Astrocyte of the hippocampus (primary cell): ENCODE results near the gene ENHO.

Experiments used
- DNase-seq: peaks from one replicate; pipeline ENCODE4 v3.0.0; 2011; ENCODE audit warnings: low read depth, low spot score

Gene ENHO

GRCh38 chr9:34555936-34556525 is 33.2 kb upstream of the ENHO start:
- no peak for DNase-seq

- DNase-seq: no peak
Measured at GRCh38 chr9:34555500-34555899, 32.7 kb upstream of the ENHO start.

GRCh38 chr9:34555002-34555348 is 32.2 kb upstream of the ENHO start:
- DNase-seq: peak; percentile 36

GRCh38 chr9:34554211-34555001 is 31.6 kb upstream of the ENHO start:
- DNase-seq: no peak

GRCh38 chr9:34553511-34554021 is 30.8 kb upstream of the ENHO start:
- no peak for DNase-seq

GRCh38 chr9:34552986-34553385 is 30.2 kb upstream of the ENHO start:
- DNase-seq: no peak

GRCh38 chr9:34552606-34552981 is 29.8 kb upstream of the ENHO start:
- no peak for DNase-seq

GRCh38 chr9:34551751-34552605 is 29.2 kb upstream of the ENHO start:
- DNase-seq: no peak

- no peak for DNase-seq
Measured at GRCh38 chr9:34550681-34551270, 28.0 kb upstream of the ENHO start.

GRCh38 chr9:34550016-34550680 is 27.4 kb upstream of the ENHO start:
- DNase-seq: no peak

GRCh38 chr9:34549407-34549732 is 26.6 kb upstream of the ENHO start:
- DNase-seq: no peak

- peak; percentile 81 for DNase-seq
Measured at GRCh38 chr9:34547960-34548611, 25.3 kb upstream of the ENHO start.

GRCh38 chr9:34546834-34547827 is 24.3 kb upstream of the ENHO start:
- DNase-seq: peak; percentile 90

GRCh38 chr9:34546102-34546833 is 23.5 kb upstream of the ENHO start:
- no peak for DNase-seq

GRCh38 chr9:34545497-34545896 is 22.7 kb upstream of the ENHO start:
- no peak for DNase-seq

- DNase-seq: no peak
Measured at GRCh38 chr9:34544035-34544434, 21.2 kb upstream of the ENHO start.

GRCh38 chr9:34541540-34541939 is 18.8 kb upstream of the ENHO start:
- no peak for DNase-seq

- peak; percentile 47 for DNase-seq
Measured at GRCh38 chr9:34540827-34541226, 18.0 kb upstream of the ENHO start.

- DNase-seq: no peak
Measured at GRCh38 chr9:34536685-34537084, 13.9 kb upstream of the ENHO start.
